ENCODE data around the gene EIF4EBP3.
"Not testable (repeated sequence)": the region's sequence is repeated elsewhere in the genome, so short reads cannot be mapped to it uniquely, and the experiment has no call there.

EIF4EBP3 gene

GRCh38 chr5:140588311-140589070 lies 41.0 kb downstream of the EIF4EBP3 start:
- no peak for FAIRE-seq

GRCh38 chr5:140590861-140591260 lies 43.4 kb downstream of the EIF4EBP3 start:
- FAIRE-seq = no peak

- no peak for FAIRE-seq
These were observed 44.4 kb downstream of the EIF4EBP3 start for GRCh38 chr5:140591747-140592372.

GRCh38 chr5:140593070-140593469 lies 45.6 kb downstream of the EIF4EBP3 start:
- not testable (repeated sequence) for FAIRE-seq

- no peak for FAIRE-seq
These were observed 46.7 kb downstream of the EIF4EBP3 start for GRCh38 chr5:140594169-140594568.

GRCh38 chr5:140595538-140596300 lies 48.3 kb downstream of the EIF4EBP3 start:
- FAIRE-seq = no peak

GRCh38 chr5:140596321-140596741 lies 48.9 kb downstream of the EIF4EBP3 start:
- no peak for FAIRE-seq

- no peak for FAIRE-seq
These were observed 51.4 kb downstream of the EIF4EBP3 start for GRCh38 chr5:140598836-140599235.
